HepG2 (cell line): ENCODE results near the gene ABHD2. TPM values are rescaled to one million over a fixed set of nuclear protein-coding genes. Genes with fewer than 3 reads are reported as not detected.

Experiments used
- ATAC-seq: fragments of 200-7000 bp; cut with Tn5 transposase; 3 replicates; pipeline ENCODE4 v1.9.1; 2020; ENCODE audit warnings: mild to moderate bottlenecking, moderate library complexity
- Bru-seq: library from RNA; stranded (reverse); fragments of 400-500 nt; gene quantifications from one replicate; lab custom pipeline; 2021; lab: Mats Ljungman, UMichigan
- BruChase-seq, 2 experiments: library from RNA; stranded (reverse); fragments of 400-500 nt; gene quantifications; one replicate each; lab custom pipeline; 2021; lab: Mats Ljungman, UMichigan
- BruUV-seq: library from RNA; stranded (reverse); fragments of 400-500 nt; replicated peaks from 2 replicates; lab custom pipeline; 2021; lab: Mats Ljungman, UMichigan
- CTCF ChIA-PET: fragments of 300-600 bp; formaldehyde crosslinking; extraction: SDS; loops from one replicate; lab custom pipeline; 2021; ENCODE audit warnings: low total read pairs, inconsistent platforms, low intra/inter-chr PET ratio; lab: Yijun Ruan, JAX
- POLR2A ChIA-PET: fragments of 350-600 bp; sonication (Branson Sonifier 250); formaldehyde crosslinking; loops from one replicate; lab custom pipeline; 2020; ENCODE audit warnings: antibody characterized with exemption, inconsistent platforms; lab: Yijun Ruan, JAX
- DNase-seq: peaks from one replicate; pipeline ENCODE4 v3.0.0-alpha.2; 2015; ENCODE audit warnings: low spot score
- FAIRE-seq: peaks from 3 replicates; lab custom pipeline; 2011; peaks lifted over from hg19 to GRCh38; lab: Jason Lieb, UNC
- H2AFZ ChIP-seq: one replicate; pipeline ENCODE4 v1.6.1; 2011; ENCODE audit warnings: low read length, inconsistent platforms
- H3K27ac ChIP-seq: fragments of 300-600 bp; 3 replicates; pipeline ENCODE4 v1.8.0; 2011; ENCODE audit warnings: mixed run types, mild to moderate bottlenecking, mixed read lengths, low read length, inconsistent platforms; ENCODE audit not compliant: insufficient read depth; ENCODE audit errors: extremely low read length
- H3K27me3 ChIP-seq, 2 experiments: fragments of 200-600 bp in 1 of 2; 2 replicates in 1 of 2; 3 replicates in 1 of 2; pipeline versions ENCODE4 v1.6.0 to v1.8.0; 2011; ENCODE audit warnings: low read length in 2 of 2, mild to moderate bottlenecking in 2 of 2, moderate library complexity in 2 of 2, inconsistent platforms in 1 of 2; ENCODE audit not compliant: insufficient read depth in 2 of 2, control insufficient read depth in 1 of 2
- H3K36me3 ChIP-seq, 2 experiments: fragments of 200-600 bp in 1 of 2; replicated peaks in 1 of 2; 2 replicates in 1 of 2; 3 replicates in 1 of 2; pipeline versions ENCODE4 v1.5.1 to v1.8.0; 2011; ENCODE audit warnings: low read length in 2 of 2, inconsistent platforms in 1 of 2; ENCODE audit not compliant: insufficient read depth in 2 of 2, control insufficient read depth in 1 of 2
- H3K4me1 ChIP-seq: 2 replicates; pipeline ENCODE4 v1.5.1; 2012; ENCODE audit warnings: low read length, inconsistent platforms; ENCODE audit not compliant: insufficient read depth
- H3K4me2 ChIP-seq: 2 replicates; pipeline ENCODE4 v1.6.0; 2011; ENCODE audit warnings: low read depth, low read length, inconsistent platforms
- H3K4me3 ChIP-seq, 3 experiments: fragments of 200-600 bp in 1 of 3; sonication (generic), shearing (Covaris generic) in 1 of 3; replicated peaks in 1 of 3; 2 replicates each; pipeline ENCODE4 v1.5.1; 2011 to 2016; ENCODE audit warnings: low read length in 3 of 3, inconsistent platforms in 2 of 3, low read depth in 2 of 3, mild to moderate bottlenecking in 2 of 3, control low read depth in 1 of 3, mixed read lengths in 1 of 3; ENCODE audit not compliant: insufficient read depth in 1 of 3
- H3K79me2 ChIP-seq: one replicate; pipeline ENCODE4 v1.6.1; 2011; ENCODE audit warnings: low read length, inconsistent platforms; ENCODE audit not compliant: insufficient read depth
- H3K9ac ChIP-seq: 2 replicates; pipeline ENCODE4 v1.6.0; 2011; ENCODE audit warnings: mild to moderate bottlenecking, low read depth, low read length, inconsistent platforms; ENCODE audit not compliant: insufficient read depth
- H3K9me3 ChIP-seq: 2 replicates; pipeline ENCODE4 v1.5.1; 2012; ENCODE audit warnings: mild to moderate bottlenecking, low read length
- H4K20me1 ChIP-seq: 2 replicates; pipeline ENCODE4 v1.6.0; 2011; ENCODE audit warnings: inconsistent platforms, mild to moderate bottlenecking, low read length, moderate library complexity; ENCODE audit not compliant: insufficient read depth
- CCAR2 ChIP-seq: fragments of 200-400 bp; formaldehyde crosslinking; optimal IDR thresholded peaks from 2 replicates; pipeline ENCODE3; 2018; ENCODE audit warnings: low read depth, mild to moderate bottlenecking, low read length, moderate library complexity
- CREM ChIP-seq, 2 experiments: sonication (generic) in 1 of 2; formaldehyde crosslinking in 1 of 2; IDR thresholded peaks; 2 replicates each; pipeline versions ENCODE4 v1.4.0 to v1.6.1; 2016 to 2020; ENCODE audit warnings: antibody characterized with exemption in 1 of 2, mild to moderate bottlenecking in 1 of 2, missing genetic modification reagents in 1 of 2
- ETV6 ChIP-seq: sonication (generic); formaldehyde crosslinking; conservative IDR thresholded peaks from 2 replicates; pipeline ENCODE4 v1.4.0; 2020; ENCODE audit warnings: missing genetic modification reagents
- IKZF5 ChIP-seq: IDR thresholded peaks from 2 replicates; pipeline ENCODE4 v1.6.1; 2018; ENCODE audit warnings: missing genetic modification reagents, mild to moderate bottlenecking, missing compliant biosample characterization
- KMT2B ChIP-seq: IDR thresholded peaks from 2 replicates; pipeline ENCODE4 v1.6.1; 2016; ENCODE audit warnings: missing genetic modification reagents, missing compliant biosample characterization
- NFE2 ChIP-seq: sonication (generic); formaldehyde crosslinking; IDR thresholded peaks from 2 replicates; pipeline ENCODE4 v1.4.0; 2020; ENCODE audit warnings: missing genetic modification reagents
- PAWR ChIP-seq: sonication (generic); formaldehyde crosslinking; IDR thresholded peaks from 2 replicates; pipeline ENCODE4 v1.4.0; 2020; ENCODE audit warnings: missing genetic modification reagents, mild to moderate bottlenecking, borderline replicate concordance
- PHF5A ChIP-seq: IDR thresholded peaks from one replicate; pipeline ENCODE4 v1.6.1; 2018; ENCODE audit warnings: low read depth, missing genetic modification reagents; ENCODE audit not compliant: unreplicated experiment
- RBFOX2 ChIP-seq: fragments of 200-400 bp; formaldehyde crosslinking; IDR thresholded peaks from 2 replicates; pipeline ENCODE4 v1.6.1; 2017; ENCODE audit warnings: low read depth, mild to moderate bottlenecking, low read length
- ZFAT ChIP-seq: sonication (generic); formaldehyde crosslinking; conservative IDR thresholded peaks from 2 replicates; pipeline ENCODE4 v1.8.1; 2023; ENCODE audit warnings: missing genetic modification reagents, inconsistent platforms
- ZNF18 ChIP-seq: sonication (generic); formaldehyde crosslinking; IDR thresholded peaks from 2 replicates; pipeline ENCODE4 v1.8.0; 2022; ENCODE audit warnings: mild to moderate bottlenecking, missing genetic modification reagents; ENCODE audit not compliant: insufficient replicate concordance
- ZNF503 ChIP-seq: sonication (generic); formaldehyde crosslinking; IDR thresholded peaks from 2 replicates; pipeline ENCODE4 v1.4.0; 2020; ENCODE audit warnings: missing genetic modification reagents
- WGBS: methylation state at CpG from one replicate; pipeline ENCODE4 v1.1.6; 2017; ENCODE audit warnings: low lambda C conversion rate; 5-methylcytosine and 5-hydroxymethylcytosine counted together
- in situ Hi-C: cut with HindIII; loops from 2 replicates; pipeline ENCODE4 v1.10.0; 2017; ENCODE audit warnings: low pct_unique_long_range_greater_than_20kb; ENCODE audit not compliant: extremely low pct_ligation_motif_present
- intact Hi-C: fragments of 100-400 bp; cut with micrococcal nuclease; formaldehyde crosslinking; loops from one replicate; pipeline ENCODE4 v1.10.0; 2022; ENCODE audit not compliant: unreplicated experiment
- long read RNA-seq, 2 experiments: library from RNA in 1 of 2; library from polyadenylated mRNA in 1 of 2; stranded (forward) in 1 of 2; unstranded in 1 of 2; transcript quantifications; one replicate each; pipeline ENCODE4 v2.0.0, GENCODE V29; 2019 to 2022
- polyA minus RNA-seq, 3 experiments: library from RNA; depleted of rRNA, polyadenylated mRNA; stranded (reverse); fragments of >200 nt; gene quantifications; 2 replicates each; pipeline ENCODE4 v1.2.3, GENCODE V29; 2011; ENCODE audit warnings: low replicate concordance in 1 of 3
- polyA plus RNA-seq, 8 experiments: library from polyadenylated mRNA; depleted of rRNA in 3 of 8; stranded (reverse) in 7 of 8; unstranded in 1 of 8; fragments of >200 nt; fragmentation: Illumina TruSeq in 4 of 8; extraction: Trizol in 4 of 8; gene quantifications; 2 replicates each; pipeline versions ENCODE4 v1.2.1 to v1.2.3, GENCODE V29; 2011 to 2016; ENCODE audit warnings: low read depth in 4 of 8, missing spikeins in 1 of 8, mixed read lengths in 1 of 8; ENCODE audit not compliant: insufficient read depth in 1 of 8
- total RNA-seq, 5 experiments: library from RNA; depleted of rRNA; stranded (reverse); fragments of >200 nt; fragmentation: Illumina TruSeq; extraction: Trizol; gene quantifications; 2 replicates each; pipeline ENCODE4 v1.2.3, GENCODE V29; 2016; ENCODE audit warnings: low read depth in 1 of 5

ABHD2 gene
- total RNA-seq (2016; rRNA removed; fragmentation: Illumina TruSeq; extraction: Trizol) (12.2 and 22.4 TPM in 2 replicates), polyA plus RNA-seq (2011; rRNA removed) (14.8 and 16.9 TPM in 2 replicates), polyA minus RNA-seq (2011; rRNA and poly(A)+ RNA removed; ENCODE audit: low replicate concordance) (91.3 and 104 TPM in 2 replicates), Bru-seq, nascent RNA (percentile 62 among the genes with signal in this experiment), BruChase-seq, experiment 1, labeled RNA remaining after a 6-hour chase (percentile 70 among the genes with signal in this experiment), BruChase-seq, experiment 2, labeled RNA remaining after a 2-hour chase (percentile 60 among the genes with signal in this experiment)
- total RNA-seq (2016; cell fraction: cytosol; rRNA removed; fragmentation: Illumina TruSeq; extraction: Trizol; ENCODE audit: low read depth) = 15.9 and 19.0 TPM in 2 replicates
- 10.3 and 18.8 TPM in 2 replicates for total RNA-seq (2016; cell fraction: insoluble cytoplasmic fraction; rRNA removed; fragmentation: Illumina TruSeq; extraction: Trizol)
- total RNA-seq (2016; cell fraction: membrane; rRNA removed; fragmentation: Illumina TruSeq; extraction: Trizol) = 6.0 and 7.4 TPM in 2 replicates
- 23.2 and 26.5 TPM in 2 replicates for total RNA-seq (2016; cell fraction: nucleus; rRNA removed; fragmentation: Illumina TruSeq; extraction: Trizol)
- polyA plus RNA-seq (2011; cell fraction: cytosol; rRNA removed) = 11.8 and 13.6 TPM in 2 replicates
- 11.3 and 12.7 TPM in 2 replicates for polyA plus RNA-seq (2011; cell fraction: nucleus; rRNA removed)
- 11.9 and 13.1 TPM in 2 replicates for polyA plus RNA-seq (2012)
- polyA plus RNA-seq (2016; cell fraction: cytosol; fragmentation: Illumina TruSeq; extraction: Trizol; ENCODE audit: low read depth) = 0.63 and 1.1 TPM in 2 replicates
- polyA plus RNA-seq (2016; cell fraction: insoluble cytoplasmic fraction; fragmentation: Illumina TruSeq; extraction: Trizol; ENCODE audit: low read depth) = 5.3 and 6.4 TPM in 2 replicates
- 0.93 and 1.0 TPM in 2 replicates for polyA plus RNA-seq (2016; cell fraction: membrane; fragmentation: Illumina TruSeq; extraction: Trizol; ENCODE audit: low read depth)
- 12.2 and 14.4 TPM in 2 replicates for polyA plus RNA-seq (2016; cell fraction: nucleus; fragmentation: Illumina TruSeq; extraction: Trizol; ENCODE audit: insufficient read depth, low read depth)
- polyA minus RNA-seq (2011; cell fraction: cytosol; rRNA and poly(A)+ RNA removed) = 14.3 and 22.4 TPM in 2 replicates
- 20.5 and 26.2 TPM in 2 replicates for polyA minus RNA-seq (2011; cell fraction: nucleus; rRNA and poly(A)+ RNA removed)
- long read RNA-seq, experiment 1, full-length matches to known transcripts = 4 of 8 reads
- long read RNA-seq, experiment 1, partial matches to known transcripts = 0 of 8 reads
- long read RNA-seq, experiment 1, other reads (novel, unspliced or antisense) = 4 of 8 reads
- long read RNA-seq, experiment 2, full-length matches to known transcripts = 6 of 19 reads
- long read RNA-seq, experiment 2, partial matches to known transcripts = 2 of 19 reads
- long read RNA-seq, experiment 2, other reads (novel, unspliced or antisense) = 11 of 19 reads

- H3K27me3 ChIP-seq = no peaks in the 10 kb centered on the region
- BruUV-seq = no TSS peak
- H2AFZ ChIP-seq = no peak within 1 kb of the TSS
- ATAC-seq (peak; percentile 98), FAIRE-seq (peak; percentile 95), DNase-seq (peak; percentile 100)
- H3K27ac ChIP-seq = peak within 1 kb of the TSS; percentile 49
- 0% methylated on average over 20 of the region's 51 CpGs for WGBS
- H3K4me3 ChIP-seq = peak within 1 kb of the TSS; percentile 69 to 94 (median 84)
- intact Hi-C loops = loop anchor here (1.0 kb wide), 1 partner anchor 49 kb away; no protein-coding TSS in a partner anchor
- peak within 1 kb of the TSS; percentile 79 for H3K9ac ChIP-seq
- no peaks in the 10 kb centered on the region for H4K20me1 ChIP-seq
- H3K4me1 ChIP-seq = peaks cover 77% of the 10 kb centered on the region
- H3K9me3 ChIP-seq = no peaks in the 10 kb centered on the region
- CTCF ChIA-PET = no interaction called here
- H3K79me2 ChIP-seq = peaks cover 22% of the 10 kb centered on the region
- in situ Hi-C loops = no loop called here
- H3K4me2 ChIP-seq = peak within 1 kb of the TSS; percentile 88
- POLR2A ChIA-PET = interaction anchor here (0.6 to 2.8 kb wide), 25 partner anchors 8 to 621 kb away, joined by 3 to 41 read pairs (median 7); partner anchors contain the start of genes MRPL46, MRPS11 and POLG
- no peaks in the 10 kb centered on the region for H3K36me3 ChIP-seq
- TF ChIP-seq IKZF5 (peak; percentile 44; the same call in 1 of the 2 replicates), NFE2 (no peak), ZFAT (CRISPR knock-in tag) (no peak), KMT2B (CRISPR knock-in tag) (peak; percentile 41; the same call in 1 of the 2 replicates), CCAR2 (no peak), ZNF503 (CRISPR knock-in tag) (no peak), ZNF18 (no peak), CREM (IDR thresholded peaks at IDR 0.05) (peak; percentile 89), CREM (CRISPR knock-in tag; IDR thresholded peaks at IDR 0.05) (no peak), PHF5A (CRISPR knock-in tag) (no peak), RBFOX2 (peak; percentile 77), PAWR (CRISPR knock-in tag) (no peak), ETV6 (CRISPR knock-in tag) (no peak)
Observed at GRCh38 chr15:89087830-89088604, at the start of gene ABHD2. Gene ABHD2 (plus strand): TSS chr15:89088456. CDS start chr15:89116328, 27,872 bp downstream.
